Cardiac muscle cell (in vitro differentiated cells and primary cell): ENCODE measurements around the gene HES7. TPM values are rescaled to one million over a fixed set of nuclear protein-coding genes. Genes with fewer than 3 reads are reported as not detected.

ENCODE experiments used
- DNase-seq, 2 donors: peaks; one replicate each; pipeline versions ENCODE4 v3.0.0 to v3.0.0-alpha.2; 2010 to 2017; ENCODE audit warnings: low read depth in 1 of 2, low spot score in 1 of 2
- H3K27ac ChIP-seq: fragments of 200-600 bp; sonication (generic); 2 replicates; pipeline ENCODE4 v1.5.1; 2016
- H3K27me3 ChIP-seq: fragments of 200-600 bp; sonication (generic); 2 replicates; pipeline ENCODE4 v1.6.0; 2016; ENCODE audit warnings: control low read depth
- H3K36me3 ChIP-seq: fragments of 200-600 bp; sonication (generic); 2 replicates; pipeline ENCODE4 v1.5.1; 2016; ENCODE audit warnings: control low read depth
- H3K4me1 ChIP-seq: fragments of 200-600 bp; sonication (generic); 2 replicates; pipeline ENCODE4 v1.8.1; 2017; ENCODE audit warnings: low read depth, mild to moderate bottlenecking, mixed run types
- H3K4me3 ChIP-seq: fragments of 200-600 bp; sonication (generic); 2 replicates; pipeline ENCODE4 v1.5.1; 2016; ENCODE audit warnings: mild to moderate bottlenecking
- H3K9me3 ChIP-seq: fragments of 200-600 bp; sonication (generic); 2 replicates; pipeline ENCODE4 v1.5.1; 2017; ENCODE audit warnings: low read depth, mild to moderate bottlenecking, control low read depth
- CTCF ChIP-seq: IDR thresholded peaks from 2 replicates; pipeline ENCODE4 v1.5.1; 2012; ENCODE audit warnings: low read depth, mild to moderate bottlenecking, low read length
- polyA plus RNA-seq: library from polyadenylated mRNA; unstranded; fragments of >200 nt; fragmentation: Nextera tagmentation; extraction: Ambion mirVana; gene quantifications from 2 replicates; pipeline ENCODE4 v1.2.1, GENCODE V29; 2016
- total RNA-seq: library from RNA; depleted of rRNA; stranded (reverse); fragments of >200 nt; gene quantifications from 2 replicates; pipeline ENCODE4 v1.2.3, GENCODE V29; 2016

Gene HES7
- total and polyA plus RNA-seq, 2 experiments from 2014 or later, result 1.1 to 6.2 TPM

- no peaks in the 10 kb centered on the region for H3K4me1 ChIP-seq
- H3K27ac ChIP-seq, result no peak overlapping the region
- peaks cover 29% of the 10 kb centered on the region for H3K27me3 ChIP-seq
- H3K9me3 ChIP-seq, result no peaks in the 10 kb centered on the region
- no peaks in the 10 kb centered on the region for H3K36me3 ChIP-seq
- no peak for DNase-seq
- no peak overlapping the region for H3K4me3 ChIP-seq
- TF ChIP-seq CTCF, result no peak
These were observed 23.1 kb downstream of the HES7 start for GRCh38 chr17:8100763-8101162.

- H3K9me3 ChIP-seq, result no peaks in the 10 kb centered on the region
- no peak overlapping the region for H3K4me3 ChIP-seq
- no peak for TF ChIP-seq CTCF
- H3K36me3 ChIP-seq, result no peaks in the 10 kb centered on the region
- DNase-seq, result no peak
- H3K4me1 ChIP-seq, result no peaks in the 10 kb centered on the region
- H3K27ac ChIP-seq, result no peak overlapping the region
- H3K27me3 ChIP-seq, result peaks cover 29% of the 10 kb centered on the region
These were observed 23.8 kb downstream of the HES7 start for GRCh38 chr17:8100111-8100510.

DNA sequence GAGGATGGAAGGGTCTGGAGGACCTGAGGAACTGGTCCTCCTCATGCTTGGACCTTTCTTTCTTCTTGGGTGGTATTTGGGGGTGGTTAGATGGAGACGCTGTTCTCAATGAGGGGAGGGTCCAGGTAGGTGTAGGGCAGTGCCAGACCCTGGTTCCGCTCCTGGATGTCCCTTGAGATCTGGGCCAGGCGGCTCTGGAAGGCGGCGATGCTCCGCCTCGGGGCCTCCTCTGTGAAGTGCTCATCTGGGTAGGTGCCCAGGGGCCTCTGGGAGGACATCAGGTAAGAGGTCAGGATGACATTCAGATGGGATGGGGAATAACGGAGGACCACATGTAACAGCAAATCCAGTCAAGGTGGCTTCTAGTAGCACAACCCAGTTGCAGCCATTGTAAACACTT, 27.4 kb downstream of the HES7 start:
- Histone ChIP-seq H3K27me3 (peaks cover 14% of the 10 kb centered on the region), H3K27ac (no peak overlapping the region), H3K36me3 (no peaks in the 10 kb centered on the region), H3K4me1 (no peaks in the 10 kb centered on the region), H3K4me3 (no peak overlapping the region), H3K9me3 (no peaks in the 10 kb centered on the region)
- no peak for DNase-seq
- no peak for TF ChIP-seq CTCF

DNA sequence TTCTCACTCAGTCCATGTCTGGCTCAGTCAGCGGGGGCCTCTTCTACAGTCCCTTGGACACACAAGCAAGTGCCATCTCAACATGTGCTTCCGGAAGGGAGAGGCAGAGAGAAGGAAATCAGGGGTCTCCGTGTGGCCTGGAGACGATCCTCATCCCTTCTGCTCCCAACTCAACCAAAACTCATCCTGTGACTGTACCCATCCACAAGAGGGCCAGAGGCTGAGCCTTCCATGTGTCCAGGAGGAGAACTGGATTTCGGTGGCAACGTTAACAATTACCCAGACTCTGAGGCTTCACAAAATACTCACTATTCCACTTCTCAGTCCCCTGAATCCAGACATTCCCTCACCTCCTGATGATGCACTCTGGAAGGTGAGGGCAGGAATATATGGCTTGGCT, 28.5 kb downstream of the HES7 start:
- no peak overlapping the region for H3K27ac ChIP-seq
- no peaks in the 10 kb centered on the region for H3K9me3 ChIP-seq
- H3K36me3 ChIP-seq, result no peaks in the 10 kb centered on the region
- no peak overlapping the region for H3K4me3 ChIP-seq
- H3K27me3 ChIP-seq, result peaks cover 21% of the 10 kb centered on the region
- no peak for DNase-seq
- no peaks in the 10 kb centered on the region for H3K4me1 ChIP-seq
- no peak for TF ChIP-seq CTCF

DNA sequence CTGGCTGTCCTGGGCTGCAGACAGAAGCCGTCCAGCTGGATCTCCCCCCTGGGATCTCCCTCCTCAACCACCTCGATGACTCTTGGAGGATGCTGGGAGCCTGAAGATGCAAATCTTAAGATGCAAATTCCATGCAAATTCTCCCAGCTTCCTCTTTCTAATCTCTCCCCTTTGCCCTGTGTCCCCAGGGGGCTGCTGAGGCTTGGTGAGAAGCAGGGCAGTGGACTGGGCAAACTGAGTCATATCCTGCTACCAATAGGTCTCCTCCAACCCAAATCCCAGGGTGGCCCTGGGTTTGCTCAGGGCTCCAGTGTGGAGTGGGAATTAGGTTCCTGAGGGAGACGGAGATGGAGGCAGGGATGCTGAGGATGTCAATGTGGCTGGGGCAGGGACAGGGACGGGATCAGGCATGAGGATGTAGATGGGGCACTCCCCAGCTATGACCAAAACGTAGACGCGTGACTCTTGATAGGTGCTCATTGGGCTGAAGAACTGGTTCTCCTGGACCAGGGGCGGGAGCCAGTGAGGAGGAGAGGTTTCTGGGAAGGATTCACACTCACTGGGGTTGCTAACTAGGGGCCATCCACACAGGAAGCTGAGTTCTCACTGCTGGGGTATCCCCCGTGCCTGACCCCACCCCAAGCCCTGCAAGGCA, 32.7 kb downstream of the HES7 start:
- Histone ChIP-seq H3K27me3 (peaks cover 36% of the 10 kb centered on the region), H3K36me3 (no peaks in the 10 kb centered on the region), H3K9me3 (no peaks in the 10 kb centered on the region), H3K4me1 (no peaks in the 10 kb centered on the region), H3K4me3 (no peak overlapping the region), H3K27ac (no peak overlapping the region)
- DNase-seq, result peak in 1 of 2 donors; percentile 9
- no peak for TF ChIP-seq CTCF

DNA sequence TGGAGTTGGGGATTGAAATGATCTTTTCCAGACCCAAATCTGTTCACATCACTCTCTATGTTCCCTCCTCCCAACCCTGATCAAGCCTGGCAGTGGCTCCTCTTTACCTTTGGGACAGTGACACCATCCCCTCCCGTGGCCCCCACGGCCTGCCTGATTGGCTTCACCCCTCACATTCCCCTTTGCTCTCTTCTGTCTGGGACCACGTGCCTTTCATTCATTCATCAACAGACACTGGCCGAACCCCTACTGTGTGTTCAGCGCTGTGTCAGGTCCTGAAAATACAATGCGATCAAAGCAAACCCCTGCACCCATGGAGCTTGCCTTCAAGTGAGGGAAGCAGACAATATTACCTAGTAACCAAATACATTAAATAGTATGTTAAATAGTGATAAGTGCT, 34.2 kb downstream of the HES7 start:
- no peak for TF ChIP-seq CTCF
- Histone ChIP-seq H3K4me1 (no peaks in the 10 kb centered on the region), H3K9me3 (no peaks in the 10 kb centered on the region), H3K27me3 (peaks cover 42% of the 10 kb centered on the region), H3K4me3 (no peak overlapping the region), H3K27ac (no peak overlapping the region), H3K36me3 (no peaks in the 10 kb centered on the region)
- DNase-seq, result no peak
